ENCODE data around the gene MAPK10. TPM values are rescaled to one million over a fixed set of nuclear protein-coding genes. Genes with fewer than 3 reads are reported as not detected.

MAPK10 gene
- total and polyA plus RNA-seq, 2 of the 8 experiments (the other 6 are each of a cell fraction or from before 2014, with no cell fraction given): 2.5 to 3.1 TPM

- Histone ChIP-seq H4K5ac (ENCODE audit: insufficient read length, low read depth, low read length) (no peak overlapping the region), H2AFZ (ENCODE audit: low read length) (no peak overlapping the region), H2BK12ac (ENCODE audit: low read depth, low read length) (no peak overlapping the region), H4K20me1 (replicated peaks in 1 of 2; ENCODE audit: control insufficient read depth in 1 of 2, insufficient read depth in 2 of 2, low read length in 2 of 2) (no peaks in the 10 kb centered on the region), H3K36me3 (ENCODE audit: control insufficient read depth in 2 of 4, insufficient read depth in 4 of 4, low read length in 3 of 4) (no peaks in the 10 kb centered on the region), H3K9ac (replicated peaks in 1 of 4; ENCODE audit: extremely low read depth in 1 of 4, low read depth in 3 of 4, low read length in 3 of 4) (no peak overlapping the region), H3K56ac (replicated peaks; ENCODE audit: insufficient read length, low read depth, low read length) (no peak overlapping the region), H3K23ac (ENCODE audit: insufficient read length) (no peak overlapping the region), H3K9me3 (ENCODE audit: insufficient read depth in 2 of 2, low read depth in 1 of 2, low read length in 1 of 2) (no peaks in the 10 kb centered on the region), H3K79me2 (ENCODE audit: control insufficient read depth in 1 of 2, insufficient read depth in 2 of 2, low read length in 2 of 2) (no peaks in the 10 kb centered on the region), H4K91ac (replicated peaks; ENCODE audit: insufficient read length, low read length) (no peak overlapping the region), H3K4me1 (replicated peaks in 1 of 4; ENCODE audit: control insufficient read depth in 3 of 4, insufficient read depth in 4 of 4, low read length in 3 of 4) (no peaks in the 10 kb centered on the region), H3K4ac (replicated peaks; ENCODE audit: insufficient read length, low read depth, low read length) (no peak overlapping the region), H3K27ac (ENCODE audit: low read depth, low read length) (no peak overlapping the region), H3K4me3 (ENCODE audit: extremely low read depth in 1 of 4, insufficient read depth in 2 of 4, low read depth in 3 of 4, low read length in 4 of 4) (no peak overlapping the region), H2AK5ac (ENCODE audit: low read depth, low read length) (no peak overlapping the region), H4K8ac (ENCODE audit: extremely low read depth, insufficient read depth, low read length) (no peak overlapping the region), H3K4me2 (ENCODE audit: insufficient read depth in 1 of 2, low read depth in 2 of 2, low read length in 2 of 2) (no peak overlapping the region), H3K14ac (ENCODE audit: insufficient read length) (no peak overlapping the region), H3K79me1 (ENCODE audit: low read depth, low read length) (no peaks in the 10 kb centered on the region), H3K18ac (ENCODE audit: extremely low read depth, low read length) (no peak overlapping the region), H2BK15ac (ENCODE audit: low read length) (no peak overlapping the region), H3K23me2 (ENCODE audit: low read depth, low read length) (no peaks in the 10 kb centered on the region), H3K27me3 (replicated peaks in 1 of 4; ENCODE audit: control insufficient read depth in 3 of 4, extremely low read depth in 1 of 4, insufficient read depth in 3 of 4, low read length in 3 of 4) (no peaks in the 10 kb centered on the region), H2BK20ac (ENCODE audit: low read length) (no peak overlapping the region), H2BK5ac (ENCODE audit: low read depth, low read length) (no peak overlapping the region), H2BK120ac (replicated peaks; ENCODE audit: low read depth, low read length) (no peak overlapping the region)
- CTCF ChIA-PET (ENCODE audit: partially characterized antibody): no interaction called here
- POLR2A ChIA-PET (ENCODE audit: partially characterized antibody): no interaction called here
- TF ChIP-seq RBBP5 (IDR thresholded peaks at IDR 0.05; ENCODE audit: borderline replicate concordance, low read depth, low read length): no peak
- no peak for TF ChIP-seq ASH2L (IDR thresholded peaks at IDR 0.05; ENCODE audit: low read length)
- TF ChIP-seq BACH1 (IDR thresholded peaks at IDR 0.05; ENCODE audit: low read length): no peak
- TF ChIP-seq RAD21 (IDR thresholded peaks at IDR 0.05 in 1 of 2, conservative IDR thresholded peaks at IDR 0.05 in 1 of 2; ENCODE audit: low read depth in 2 of 2, low read length in 2 of 2): no peak
- no peak for TF ChIP-seq CBX5 (IDR thresholded peaks at IDR 0.05; ENCODE audit: low read depth, low read length)
- no peak for TF ChIP-seq CHD1 (IDR thresholded peaks at IDR 0.05; ENCODE audit: low read depth, low read length)
- no peak for TF ChIP-seq TBP (IDR thresholded peaks at IDR 0.05; ENCODE audit: low read depth, low read length)
- TF ChIP-seq NANOG (IDR thresholded peaks at IDR 0.05; ENCODE audit: insufficient read depth, low read depth, low read length, poor library complexity, severe bottlenecking): no peak
- no peak for TF ChIP-seq TCF12 (IDR thresholded peaks at IDR 0.05; ENCODE audit: low read depth, low read length)
- FAIRE-seq: no peak
- DNase-seq (ENCODE audit: low read depth in 1 of 2, low spot score in 2 of 2): no peak
Measured at GRCh38 chr4:86315579-86315978, 44.3 kb downstream of the MAPK10 start.
